ENCODE measurements around the gene NFATC3. TPM values are rescaled to one million over a fixed set of nuclear protein-coding genes. Genes with fewer than 3 reads are reported as not detected.

Gene NFATC3
- total RNA-seq (2022; extraction: Qiagen RNA extraction; ENCODE audit: low read depth), result 14.4 to 16.1 TPM (median 15.7 TPM) in 5 replicates

GRCh38 chr16:68085259-68086071 is at the start of gene NFATC3:
TSS of gene NFATC3 (plus strand) at chr16:68085370. CDS start at chr16:68085682, 312 bp downstream.

GRCh38 chr16:68235887-68236136 is 150.6 kb downstream of the NFATC3 start, which contains the start of gene ESRP2:
TSS of gene ESRP2 (minus strand) at chr16:68236127. CDS start at chr16:68236045, 82 bp downstream.

GRCh38 chr16:68244903-68245853 is 160.0 kb downstream of the NFATC3 start, which contains the start of gene PLA2G15:
TSS of gene PLA2G15 (plus strand) at chr16:68245373. CDS start at chr16:68245427, 54 bp downstream.

GRCh38 chr16:68264128-68265077 is 179.2 kb downstream of the NFATC3 start, which contains the start of gene SLC7A6:
TSS of gene SLC7A6 (plus strand) at chr16:68264526. CDS start at chr16:68274727, 10,201 bp downstream.

Other genes with a start within 250 kb of the NFATC3 start
- gene THAP11, start 243.1 kb upstream of the NFATC3 start, total RNA-seq (2022; extraction: Qiagen RNA extraction; ENCODE audit: low read depth), result 24.7 to 45.1 TPM (median 42.2 TPM) in 5 replicates
- 231 to 244 TPM (median 242 TPM) in 5 replicates for gene NUTF2, start 238.4 kb upstream of the NFATC3 start, total RNA-seq (2022; extraction: Qiagen RNA extraction; ENCODE audit: low read depth)
- 26.9 to 31.8 TPM (median 29.8 TPM) in 5 replicates for gene CENPT, start 237.7 kb upstream of the NFATC3 start, total RNA-seq (2022; extraction: Qiagen RNA extraction; ENCODE audit: low read depth)
- 58.5 to 70.6 TPM (median 64.6 TPM) in 5 replicates for gene EDC4, start 212.3 kb upstream of the NFATC3 start, total RNA-seq (2022; extraction: Qiagen RNA extraction; ENCODE audit: low read depth)
- 0.17 to 0.29 TPM in 2 of 5 replicates, not detected in the others for gene NRN1L, start 200.5 kb upstream of the NFATC3 start, total RNA-seq (2022; extraction: Qiagen RNA extraction; ENCODE audit: low read depth)
- gene PSKH1, start 192.1 kb upstream of the NFATC3 start, total RNA-seq (2022; extraction: Qiagen RNA extraction; ENCODE audit: low read depth), result 11.6 to 18.1 TPM (median 15.8 TPM) in 5 replicates
- 1.6 to 2.7 TPM (median 1.8 TPM) in 5 replicates for gene CTRL, start 153.5 kb upstream of the NFATC3 start, total RNA-seq (2022; extraction: Qiagen RNA extraction; ENCODE audit: low read depth)
- gene PSMB10, start 148.5 kb upstream of the NFATC3 start, total RNA-seq (2022; extraction: Qiagen RNA extraction; ENCODE audit: low read depth), result 37.4 to 55.9 TPM (median 50.3 TPM) in 5 replicates
- 4.9 to 10.8 TPM (median 9.3 TPM) in 5 replicates for gene LCAT, start 141.2 kb upstream of the NFATC3 start, total RNA-seq (2022; extraction: Qiagen RNA extraction; ENCODE audit: low read depth)
- gene SLC12A4, start 116.7 kb upstream of the NFATC3 start, total RNA-seq (2022; extraction: Qiagen RNA extraction; ENCODE audit: low read depth), result 19.7 to 30.7 TPM (median 26.2 TPM) in 5 replicates
- not detected in 5 replicates for gene DPEP3, start 104.9 kb upstream of the NFATC3 start, total RNA-seq (2022; extraction: Qiagen RNA extraction; ENCODE audit: low read depth)
- not detected in 5 replicates for gene DPEP2, start 85.9 kb upstream of the NFATC3 start, total RNA-seq (2022; extraction: Qiagen RNA extraction; ENCODE audit: low read depth)
- gene DPEP2NB, start 69.5 kb upstream of the NFATC3 start, total RNA-seq (2022; extraction: Qiagen RNA extraction; ENCODE audit: low read depth), result not detected in 5 replicates
- gene DDX28, start 62.1 kb upstream of the NFATC3 start, total RNA-seq (2022; extraction: Qiagen RNA extraction; ENCODE audit: low read depth), result 16.6 to 21.2 TPM (median 20.2 TPM) in 5 replicates
- 15.3 to 18.9 TPM (median 17.7 TPM) in 5 replicates for gene DUS2, start 62.1 kb upstream of the NFATC3 start, total RNA-seq (2022; extraction: Qiagen RNA extraction; ENCODE audit: low read depth)
- 0.05 to 0.21 TPM (median 0.12 TPM) in 4 of 5 replicates, not detected in the other for gene ESRP2, start 150.8 kb downstream of the NFATC3 start, total RNA-seq (2022; extraction: Qiagen RNA extraction; ENCODE audit: low read depth)
- 12.4 to 17.4 TPM (median 14.5 TPM) in 5 replicates for gene PLA2G15, start 160.0 kb downstream of the NFATC3 start, total RNA-seq (2022; extraction: Qiagen RNA extraction; ENCODE audit: low read depth)
- gene SLC7A6, start 179.2 kb downstream of the NFATC3 start, total RNA-seq (2022; extraction: Qiagen RNA extraction; ENCODE audit: low read depth), result 31.9 to 34.2 TPM (median 32.5 TPM) in 5 replicates
- 10.4 to 12.5 TPM (median 11.1 TPM) in 5 replicates for gene SLC7A6OS, start 225.6 kb downstream of the NFATC3 start, total RNA-seq (2022; extraction: Qiagen RNA extraction; ENCODE audit: low read depth)
- gene PRMT7, start 225.6 kb downstream of the NFATC3 start, total RNA-seq (2022; extraction: Qiagen RNA extraction; ENCODE audit: low read depth), result 30.3 to 35.7 TPM (median 32.8 TPM) in 5 replicates

Measured in A549 treated with CpdA at 1 μM for 4 hours (cell line).